ENCODE results near the gene PTH2.
"Not testable (repeated sequence)": the region's sequence is repeated elsewhere in the genome, so short reads cannot be mapped to it uniquely, and the experiment has no call there.

The PTH2 gene

DNA sequence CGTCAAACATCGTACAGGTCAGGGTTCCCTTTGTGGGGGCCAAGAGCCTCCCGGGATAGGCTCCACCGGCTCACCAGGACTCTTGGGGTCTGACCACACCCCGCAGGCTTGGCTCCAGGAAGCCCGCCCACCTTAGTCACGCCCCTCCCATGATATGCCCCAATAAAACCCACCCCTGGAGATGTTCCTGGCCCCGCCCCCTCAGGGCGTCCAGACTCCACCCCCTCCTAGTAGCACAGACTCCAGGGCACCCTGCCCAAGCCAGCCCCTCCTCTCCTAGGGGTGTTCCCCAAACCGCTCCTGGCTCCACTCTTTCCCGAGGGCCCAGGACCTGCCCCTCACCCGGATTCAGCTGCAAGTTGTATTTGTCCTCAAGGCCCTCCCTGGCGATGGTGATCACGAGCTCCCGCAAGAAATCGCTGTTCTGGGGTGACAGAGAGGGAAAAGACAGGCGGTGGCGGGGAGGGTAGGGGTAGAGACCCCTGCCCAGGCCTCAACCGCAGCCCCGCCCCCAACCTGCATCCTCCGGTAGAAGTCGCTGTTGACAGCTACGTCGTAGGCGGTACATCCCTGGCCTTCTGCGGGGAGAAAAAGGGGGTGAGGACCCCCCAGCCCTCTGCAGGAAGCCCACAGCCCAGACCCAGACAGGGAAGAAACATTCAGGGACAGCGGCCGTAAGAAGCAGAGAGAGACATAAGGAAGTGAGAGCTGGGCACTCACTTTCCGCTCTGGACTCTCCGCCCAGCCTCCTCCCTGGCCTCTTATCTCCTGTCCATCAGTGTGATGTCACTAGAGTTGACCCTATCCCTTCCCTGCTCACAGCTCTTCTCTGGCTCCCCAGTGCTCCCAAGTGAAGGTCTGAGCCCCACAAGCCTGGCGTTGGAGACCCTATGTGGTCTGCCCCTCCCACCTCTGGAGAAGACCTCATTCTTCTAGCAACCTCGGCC, 24.5 kb upstream of the PTH2 start:
- peak; percentile 62 for DNase-seq

DNA sequence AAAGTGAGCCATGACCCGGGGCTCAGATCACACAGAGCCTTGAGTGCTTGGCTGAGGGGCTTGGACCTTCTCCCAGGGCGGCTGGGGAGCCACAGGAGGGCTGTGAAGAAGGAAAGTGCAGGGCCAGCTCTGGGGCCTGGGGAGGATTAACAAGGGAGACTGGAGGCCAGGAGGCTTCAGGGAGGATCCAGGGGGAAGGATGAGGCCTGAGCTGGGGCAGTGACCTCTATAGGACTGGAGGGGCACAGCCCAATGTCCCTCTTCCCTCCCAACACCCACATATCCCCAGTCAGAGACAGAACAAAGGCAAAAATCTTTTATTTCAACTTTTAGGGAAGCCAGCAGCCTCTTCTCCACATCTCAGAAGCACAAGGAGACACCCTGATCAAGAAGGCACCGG, 22.8 kb upstream of the PTH2 start:
- no peak for DNase-seq

DNA sequence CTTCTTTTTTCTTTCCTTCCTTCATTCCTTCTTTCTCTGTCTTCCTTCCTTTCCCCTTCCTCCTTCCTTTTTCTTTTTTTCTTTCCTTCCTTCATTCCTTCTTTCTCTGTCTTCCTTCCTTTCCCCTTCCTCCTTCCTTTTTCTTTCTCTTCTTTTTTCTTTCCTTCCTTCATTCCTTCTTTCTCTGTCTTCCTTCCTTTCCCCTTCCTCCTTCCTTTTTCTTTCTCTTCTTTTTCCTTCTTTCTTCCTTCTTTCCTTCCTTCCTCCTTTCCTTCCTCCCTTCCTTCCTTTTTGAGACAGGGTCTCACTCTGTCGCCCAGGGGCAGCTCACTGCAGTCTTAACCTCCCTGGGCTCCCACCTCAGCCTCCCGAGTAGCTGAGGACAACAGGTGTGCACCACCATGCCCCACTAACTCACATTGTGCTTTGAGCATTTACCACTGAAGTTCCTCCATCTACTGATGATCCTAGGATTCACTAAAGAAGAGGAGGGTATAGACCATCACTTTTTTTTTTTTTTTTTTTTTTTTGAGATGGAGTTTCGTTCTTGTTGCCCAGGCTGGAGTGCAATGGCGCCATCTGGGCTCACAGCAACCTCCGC, 21.0 kb upstream of the PTH2 start:
- not testable (repeated sequence) for DNase-seq

DNA sequence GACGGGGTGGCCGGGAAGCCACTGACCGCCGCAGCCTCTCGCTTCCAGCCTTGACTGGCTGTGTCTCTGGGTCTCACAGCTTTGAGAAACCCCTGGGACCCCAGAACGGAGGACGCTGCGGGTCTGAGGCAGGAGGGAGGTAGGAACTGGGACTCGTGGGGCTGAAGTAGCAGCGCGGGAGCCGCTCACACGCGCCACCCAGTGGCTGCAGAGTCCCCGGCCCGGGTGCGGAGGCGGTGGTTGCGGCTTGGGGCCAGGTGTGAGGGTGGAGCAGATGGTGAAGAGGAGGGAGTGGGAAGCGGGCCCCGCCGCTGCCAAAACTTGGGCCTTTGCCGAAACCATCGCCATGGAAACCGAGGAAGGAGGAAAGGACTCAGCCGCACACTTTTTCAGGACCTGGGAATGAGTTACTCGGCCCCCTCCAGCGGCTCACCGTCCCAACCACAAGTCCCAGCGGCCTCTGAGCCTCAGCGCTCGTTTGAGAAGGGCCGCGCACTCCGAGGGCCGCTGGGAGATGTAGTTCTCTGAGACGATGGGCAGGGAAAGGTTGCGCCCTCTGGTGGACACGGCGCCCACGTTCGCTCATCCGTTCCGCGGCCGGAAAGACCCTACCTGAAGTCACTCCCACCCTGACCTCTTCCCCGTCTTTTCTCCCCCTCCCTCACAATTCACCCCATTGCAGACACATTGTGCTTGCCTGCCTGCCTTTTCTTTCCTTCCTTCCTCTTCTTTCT, 20.3 kb upstream of the PTH2 start:
- peak; percentile 95 for DNase-seq

DNA sequence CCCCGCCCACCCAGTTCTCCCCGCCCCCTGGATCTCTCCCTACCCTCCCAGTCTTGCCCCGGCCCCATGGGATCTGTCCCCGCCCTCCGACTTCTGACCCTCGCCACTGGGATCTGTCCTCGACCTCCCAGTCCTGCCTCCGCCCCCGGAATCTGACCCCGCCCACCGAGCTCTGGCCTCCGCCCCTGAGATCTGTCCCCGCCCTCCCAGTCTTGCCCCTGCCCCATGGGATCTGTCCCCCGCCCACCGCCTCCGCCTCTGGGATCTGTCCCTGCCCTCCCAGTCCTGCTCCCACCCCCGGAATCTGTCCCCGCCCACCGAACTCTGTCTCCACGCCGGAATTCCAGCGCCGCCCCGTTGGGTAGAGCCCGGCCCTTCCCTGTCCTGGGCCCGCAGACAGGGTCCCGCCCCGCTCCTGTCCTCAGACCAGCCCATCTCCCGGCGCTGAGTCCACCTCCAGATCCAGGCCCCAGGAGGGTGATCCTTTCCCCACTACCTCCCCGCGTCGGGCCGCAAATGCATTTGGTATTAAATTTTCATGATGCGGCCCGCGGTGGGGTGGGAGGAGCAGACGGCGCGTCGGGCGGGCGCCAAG, 19.6 kb upstream of the PTH2 start:
- DNase-seq: peak; percentile 81

DNA sequence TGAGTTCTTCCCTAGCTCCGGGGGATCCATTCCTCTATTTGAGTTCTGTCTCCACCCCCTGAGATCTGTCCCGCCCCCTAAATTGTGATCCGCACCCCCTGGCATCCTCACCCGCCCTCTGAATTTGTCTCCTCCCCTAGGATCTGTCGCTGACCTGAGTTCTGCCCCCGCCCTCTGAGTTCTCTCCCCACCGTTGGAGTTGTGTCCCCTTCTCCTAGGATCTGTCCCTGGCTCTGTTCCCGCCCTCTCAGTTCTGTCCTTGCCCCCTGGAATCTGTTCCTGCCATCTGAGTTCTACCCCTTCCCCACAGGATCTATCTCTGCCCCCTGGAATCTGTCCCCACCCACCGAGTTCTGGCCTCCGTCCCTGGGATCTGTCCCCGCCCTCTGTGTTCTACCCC, 19.1 kb upstream of the PTH2 start:
- DNase-seq: peak; percentile 47

DNA sequence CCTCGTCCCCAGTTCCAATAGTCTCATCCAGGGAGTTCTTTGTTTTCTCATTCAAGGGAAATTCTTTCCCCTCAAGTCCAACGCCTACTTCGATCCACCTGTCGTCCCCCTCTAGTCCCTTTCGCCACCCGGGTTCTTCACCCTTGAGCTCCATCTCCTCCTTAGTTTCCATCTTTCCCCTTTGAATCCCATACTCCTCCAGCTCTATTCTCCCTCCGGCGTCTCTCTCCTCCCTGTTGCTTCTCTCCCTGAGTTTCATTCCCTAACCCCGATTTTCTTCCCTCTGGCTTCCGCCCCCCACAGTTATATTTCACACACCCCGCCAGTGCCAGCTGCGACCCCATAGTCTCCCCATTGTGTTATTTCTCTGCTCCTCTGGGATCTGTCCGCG, 18.7 kb upstream of the PTH2 start:
- DNase-seq: no peak

DNA sequence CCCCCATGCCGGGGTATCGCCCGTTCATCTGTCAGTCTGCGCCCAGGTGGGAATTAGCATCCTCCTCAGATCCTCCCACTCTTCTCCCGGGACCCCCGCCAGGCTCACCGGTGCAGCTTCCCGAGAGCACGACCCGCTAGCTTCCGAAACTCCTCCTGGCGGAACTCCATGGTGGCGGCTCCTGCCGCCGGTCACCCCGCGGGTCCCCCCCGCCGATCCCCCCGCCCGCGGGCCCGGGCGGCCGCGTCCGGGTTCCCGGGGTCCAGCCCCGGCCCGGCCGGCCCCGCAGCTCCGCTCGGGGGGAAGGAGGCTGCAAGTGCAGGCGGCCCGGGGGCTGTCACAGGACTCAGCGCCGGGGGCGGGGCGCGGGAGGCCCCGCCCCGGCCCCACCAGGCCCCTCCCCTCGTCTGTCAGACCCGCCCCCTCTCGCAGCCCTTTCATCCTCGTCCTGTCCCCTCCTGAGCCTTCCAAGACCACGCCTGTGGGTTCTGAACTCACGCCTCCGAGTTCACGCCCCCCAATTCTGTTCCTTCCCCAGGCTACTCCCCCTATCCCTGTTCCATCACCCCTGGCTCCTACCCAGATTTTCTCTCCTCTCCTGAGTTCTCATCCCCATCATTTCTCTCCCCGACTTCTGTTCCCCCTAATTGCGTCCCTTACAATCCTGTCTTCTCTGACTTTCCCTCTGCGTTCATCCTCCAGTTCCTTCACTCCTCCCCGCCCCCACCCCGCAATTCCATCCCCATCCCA, 18.1 kb upstream of the PTH2 start, which contains the start of gene SLC17A7:
Gene SLC17A7, minus strand, starts transcription at position 318 of the 750 bp plus-strand sequence. Its CDS starts 148 bp downstream, at position 170.
- DNase-seq: peak; percentile 60

DNA sequence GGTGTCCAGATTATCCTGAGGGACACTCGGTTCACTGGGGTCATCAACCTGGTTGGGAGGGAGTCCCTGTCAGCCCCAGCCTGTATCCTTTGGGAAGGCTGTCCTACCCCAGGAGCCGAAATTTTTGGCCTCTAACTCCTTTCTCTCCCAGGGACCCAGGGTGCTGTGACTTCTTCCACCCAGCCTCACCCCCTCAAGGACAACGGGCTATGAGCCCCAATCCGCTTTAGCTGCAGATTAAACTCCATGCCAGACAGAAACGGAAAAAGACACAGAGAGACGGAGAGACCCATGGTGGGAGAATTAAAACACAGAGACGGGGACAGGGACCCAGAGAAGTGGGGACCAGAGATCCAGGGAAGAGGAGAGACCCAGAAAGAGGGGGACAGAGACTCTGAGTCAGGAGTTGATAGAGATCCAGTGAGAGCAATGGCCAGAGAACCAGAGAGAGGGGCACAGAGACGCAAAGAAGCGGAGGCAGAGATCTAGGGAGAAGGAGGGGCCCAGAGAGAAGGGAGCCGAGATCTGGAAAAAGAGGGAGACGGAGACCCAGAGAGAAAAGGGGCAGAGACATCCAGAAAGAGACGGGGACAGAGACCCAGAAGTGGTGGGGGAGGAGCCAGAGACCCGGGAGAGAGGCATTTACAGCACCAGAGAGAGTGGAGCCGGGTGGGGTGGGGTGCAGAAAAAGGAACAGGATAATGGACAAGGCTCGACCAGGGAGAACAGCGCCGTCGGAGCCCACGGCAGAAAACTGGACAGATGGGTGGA, 17.4 kb upstream of the PTH2 start:
- DNase-seq: no peak

DNA sequence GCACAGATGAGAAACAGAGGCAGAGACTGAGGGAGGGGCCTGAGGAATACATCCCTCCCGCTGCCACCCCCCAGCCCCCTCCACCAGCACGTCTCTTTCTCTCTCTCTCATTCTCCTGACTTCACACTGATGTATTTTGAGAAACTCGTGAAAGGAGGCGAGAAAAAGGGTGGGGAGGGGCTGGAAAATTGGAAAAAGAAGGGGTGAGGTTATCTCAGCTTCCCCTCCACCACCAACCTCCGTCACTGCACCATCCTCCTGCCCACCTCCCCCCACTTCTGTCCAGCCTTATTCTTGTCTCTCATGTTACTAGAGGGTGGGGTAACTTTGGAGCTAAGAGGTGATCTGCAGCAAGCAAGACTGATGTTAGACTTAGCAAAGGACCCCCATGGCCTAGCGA, 16.6 kb upstream of the PTH2 start:
- DNase-seq: no peak

DNA sequence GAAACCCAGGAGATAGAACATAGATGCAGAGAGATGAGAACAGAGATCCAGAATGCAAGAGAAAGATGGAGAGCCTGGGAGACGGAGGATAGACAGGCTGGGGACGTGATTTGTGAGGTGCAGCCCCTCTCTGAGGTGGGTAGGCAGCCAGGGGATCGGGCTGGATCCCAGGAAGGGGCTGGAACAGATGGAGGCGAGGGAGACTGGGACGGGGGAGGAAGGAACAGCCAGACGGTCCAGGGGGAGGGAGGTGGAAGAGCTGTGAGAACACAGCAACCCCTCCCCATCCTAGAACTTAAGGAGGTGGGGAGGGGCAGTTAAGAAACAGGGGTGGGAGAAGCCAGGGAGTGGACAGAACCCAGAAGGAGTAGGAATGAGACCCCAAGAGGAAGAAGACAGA, 15.0 kb upstream of the PTH2 start:
- no peak for DNase-seq

DNA sequence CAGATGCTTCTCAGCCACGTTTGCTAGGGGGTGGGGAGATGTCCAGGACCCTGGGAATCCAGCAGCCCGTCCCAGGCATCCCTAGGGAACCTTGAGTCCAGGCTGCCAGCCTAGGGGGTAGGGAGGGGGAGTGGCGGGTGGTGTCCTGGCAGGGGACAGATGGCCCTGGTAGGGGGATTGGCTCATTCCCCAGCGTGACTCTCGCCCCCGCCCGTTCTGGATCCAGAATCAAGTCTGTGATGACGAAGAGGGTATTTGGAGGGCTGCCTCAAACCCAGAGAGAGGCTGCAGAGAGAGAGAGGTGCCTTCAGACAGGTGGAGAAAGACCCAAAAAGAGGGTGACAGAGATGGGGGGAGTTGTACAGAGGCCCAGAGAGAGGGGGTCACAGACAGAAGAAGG, 14.0 kb upstream of the PTH2 start:
- DNase-seq: no peak

DNA sequence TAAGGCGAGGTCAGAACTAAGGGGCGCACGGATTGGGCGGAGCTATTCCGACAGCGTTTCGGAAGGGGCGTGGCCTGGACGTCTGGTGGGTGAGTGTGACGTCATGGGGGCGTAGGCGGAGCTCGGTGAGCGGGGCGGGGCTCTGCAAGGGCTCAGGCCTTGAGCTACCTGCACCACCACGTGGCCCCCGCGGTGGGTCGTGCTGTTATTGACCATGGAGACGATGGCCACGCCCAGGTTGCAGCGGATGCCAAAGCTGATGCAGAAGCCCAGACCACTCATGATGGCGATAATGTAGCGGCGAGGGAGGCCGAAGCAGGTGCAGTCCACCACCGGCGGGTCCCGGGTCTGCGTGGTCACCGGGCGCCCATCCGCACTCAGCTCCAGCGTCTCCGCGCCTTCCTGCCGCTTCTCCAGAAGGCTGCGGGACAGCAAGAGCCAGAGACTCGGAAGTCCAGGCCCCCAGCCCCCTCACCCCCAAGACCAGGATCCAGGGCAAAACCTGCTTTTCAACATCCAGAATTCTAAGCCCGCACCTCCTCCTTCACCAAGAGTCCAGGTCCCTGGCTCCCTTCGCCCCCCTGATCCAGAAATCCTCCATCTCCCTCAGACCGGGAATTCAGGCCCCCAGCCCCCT, 13.3 kb upstream of the PTH2 start:
- DNase-seq: peak; percentile 79

DNA sequence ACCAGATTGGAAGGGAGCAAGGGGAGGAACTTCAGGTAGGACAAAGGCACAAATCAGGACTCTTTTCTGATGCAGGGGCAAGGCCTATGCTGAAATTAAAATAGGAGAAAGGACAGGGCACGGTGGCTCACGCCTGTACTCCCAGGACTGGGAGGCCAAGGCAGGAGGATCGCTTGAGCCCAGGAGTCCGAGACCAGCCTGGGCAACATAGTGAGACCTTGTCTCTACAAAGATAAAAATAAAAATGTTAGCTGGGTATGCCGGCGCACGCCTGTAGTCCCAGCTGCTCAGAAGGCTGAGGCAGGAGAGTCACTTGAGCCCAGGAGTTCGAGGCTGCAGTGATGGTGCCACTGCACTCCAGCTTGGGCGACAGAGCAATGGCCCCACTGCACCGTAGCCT, 12.4 kb upstream of the PTH2 start:
- no peak for DNase-seq

DNA sequence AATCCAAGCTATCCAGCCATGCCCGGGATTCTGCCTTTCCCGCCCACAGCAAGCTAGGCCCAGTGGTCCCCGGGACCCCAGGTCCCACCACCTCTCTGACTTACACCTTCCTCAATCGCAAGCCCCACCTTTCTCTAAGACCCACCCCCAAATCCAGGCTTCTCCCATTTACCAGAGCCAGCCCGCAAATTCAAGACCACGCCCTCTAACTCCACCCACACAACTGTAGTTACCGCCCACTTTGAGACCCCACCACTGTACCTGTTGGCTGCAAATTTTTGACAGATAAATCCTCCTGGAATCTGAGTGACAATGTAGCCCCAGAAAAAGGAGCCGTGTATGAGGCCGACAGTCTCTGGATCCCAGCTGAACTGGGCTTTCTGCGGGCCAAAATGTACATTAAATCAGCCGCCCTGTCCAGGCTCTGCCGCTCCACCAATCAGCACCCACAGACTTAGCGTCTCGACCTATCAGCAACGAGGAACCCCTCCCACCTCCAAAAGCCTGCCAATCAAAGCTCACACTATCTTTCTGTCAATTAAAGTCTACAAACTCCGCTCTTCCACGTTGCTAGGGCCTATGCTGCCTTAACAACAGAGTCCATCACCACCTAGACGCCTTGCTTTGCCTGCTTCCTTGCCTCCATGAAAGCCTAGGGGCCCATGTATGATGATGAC, 11.8 kb upstream of the PTH2 start:
- no peak for DNase-seq

DNA sequence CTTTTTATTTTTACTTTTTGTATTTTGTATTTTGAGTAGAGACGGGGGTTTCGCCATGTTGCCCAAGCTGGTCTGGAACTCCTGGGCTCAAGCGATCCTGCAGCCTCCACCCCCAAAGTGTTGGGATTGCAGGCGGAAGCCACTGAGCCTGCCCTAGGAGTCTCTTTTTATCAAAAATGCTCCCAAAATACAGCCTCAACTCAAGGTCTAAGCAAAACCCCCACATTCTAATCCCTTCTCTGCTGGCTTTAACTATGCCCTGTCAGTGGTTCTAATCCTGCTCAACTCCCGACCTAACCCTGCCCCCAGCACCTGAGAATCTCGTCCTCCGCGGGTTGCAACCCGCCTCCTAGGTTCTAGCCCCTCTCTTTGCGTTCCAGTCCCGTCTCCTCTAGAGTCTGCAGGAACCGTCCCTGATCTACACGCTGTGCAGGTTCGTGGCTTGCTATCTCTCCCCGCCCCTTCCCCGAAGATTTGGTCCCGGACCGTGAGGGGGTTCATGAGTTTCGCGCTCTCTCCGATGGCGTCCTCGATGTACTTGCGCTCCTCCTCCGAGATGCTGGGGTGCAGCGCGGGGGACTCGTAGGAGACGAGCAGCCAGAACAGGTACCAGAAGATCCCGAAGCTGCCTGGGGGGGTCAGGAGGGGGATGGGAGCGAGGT, 10.1 kb upstream of the PTH2 start:
- no peak for DNase-seq

DNA sequence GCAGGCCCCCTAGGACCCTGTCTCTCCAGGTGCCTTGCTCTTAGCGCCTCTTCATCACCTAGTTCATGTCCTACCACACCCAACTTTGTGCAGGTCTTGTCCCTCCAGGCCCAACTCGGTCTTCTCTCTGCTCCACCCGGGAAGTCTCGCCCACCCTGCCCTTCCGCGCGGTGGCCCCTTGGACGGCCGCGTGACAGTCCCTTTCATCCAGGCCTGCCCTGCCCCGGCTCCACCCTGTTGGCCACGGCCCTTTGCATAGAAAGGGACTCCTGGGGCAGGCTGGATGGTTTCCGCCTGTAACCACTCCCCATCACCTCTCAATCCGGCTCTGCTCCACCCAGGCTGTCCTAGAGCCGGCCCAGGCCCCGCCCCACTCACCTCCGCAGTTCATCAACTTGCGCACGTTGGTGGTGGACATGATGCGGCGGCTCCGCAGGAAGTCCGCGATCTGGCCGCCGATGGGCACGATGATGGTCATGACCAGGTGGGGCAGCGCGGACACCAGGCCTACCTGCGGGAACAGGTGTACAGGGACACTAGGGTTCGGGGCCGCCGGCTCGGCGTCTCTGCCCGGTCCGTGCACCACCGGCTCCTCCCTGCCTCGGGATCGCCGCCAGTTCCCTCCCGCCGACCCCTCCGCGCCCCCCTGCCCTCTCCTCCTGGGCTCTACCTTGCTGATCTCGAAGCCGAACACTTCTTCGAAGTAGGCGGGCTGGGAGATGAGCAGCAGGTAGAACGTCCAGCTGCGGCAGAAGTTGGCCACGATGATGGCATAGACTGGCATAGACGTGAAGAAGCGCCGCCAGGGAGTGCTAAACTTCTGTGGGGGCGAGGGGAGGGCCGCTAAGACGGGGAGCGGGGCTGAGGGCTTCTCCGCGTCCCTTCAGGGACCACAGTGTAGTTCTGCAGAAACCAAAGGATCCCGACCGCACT, 9.2 kb upstream of the PTH2 start:
- peak; percentile 57 for DNase-seq

DNA sequence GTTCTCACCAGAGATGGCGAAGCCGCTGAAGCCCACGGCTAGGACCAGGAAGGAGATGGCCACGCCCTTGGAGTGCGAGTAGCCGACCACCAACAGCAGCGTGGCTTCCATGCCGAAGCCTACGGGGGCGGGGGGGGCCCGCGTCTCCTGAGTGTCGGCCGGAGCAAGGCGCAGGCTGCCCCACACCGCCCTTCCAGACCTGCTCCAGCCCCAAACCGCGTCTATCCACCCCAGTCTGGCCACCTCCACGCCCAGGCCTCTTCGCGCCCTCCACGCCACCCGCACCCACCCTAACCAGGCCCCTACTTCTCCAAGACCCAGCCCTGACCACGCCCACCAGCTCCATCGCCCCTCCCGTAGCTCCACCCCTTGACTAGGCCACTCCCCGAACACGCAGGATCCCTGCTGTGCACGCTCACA, 8.1 kb upstream of the PTH2 start:
- DNase-seq: peak; percentile 38

Measured in stimulated activated CD4-positive, alpha-beta T cell treated with anti-CD3 and anti-CD28 coated beads, Interleukin-15, amount 100 ng/mL, for 24 hours (primary cell).